Trophoblast cell (in vitro differentiated cells and primary cell): ENCODE data around the gene FADS6.

ENCODE experiments used
- DNase-seq, 2 donors: peaks; one replicate each; pipeline ENCODE4 v3.0.0-alpha.2; 2016
- H2AFZ ChIP-seq: 2 replicates; pipeline ENCODE4 v1.6.1; 2013; ENCODE audit warnings: low read length, moderate library complexity, mild to moderate bottlenecking; ENCODE audit not compliant: insufficient read depth, poor library complexity
- H2AK5ac ChIP-seq: 2 replicates; pipeline ENCODE4 v1.6.1; 2013; ENCODE audit warnings: mild to moderate bottlenecking, low read length
- H2BK120ac ChIP-seq: 2 replicates; pipeline ENCODE4 v1.6.1; 2013; ENCODE audit warnings: low read length, mild to moderate bottlenecking, moderate library complexity; ENCODE audit not compliant: insufficient read depth, poor library complexity
- H2BK12ac ChIP-seq: 2 replicates; pipeline ENCODE4 v1.6.1; 2013; ENCODE audit warnings: mild to moderate bottlenecking, low read length, moderate library complexity
- H2BK5ac ChIP-seq: 2 replicates; pipeline ENCODE4 v1.6.1; 2013; ENCODE audit warnings: low read length, low read depth, moderate library complexity, mild to moderate bottlenecking; ENCODE audit not compliant: poor library complexity
- H3K14ac ChIP-seq: 2 replicates; pipeline ENCODE4 v1.6.1; 2013; ENCODE audit warnings: mild to moderate bottlenecking, low read length
- H3K18ac ChIP-seq: 2 replicates; pipeline ENCODE4 v1.6.1; 2013; ENCODE audit warnings: mild to moderate bottlenecking, low read length
- H3K23ac ChIP-seq: 2 replicates; pipeline ENCODE4 v1.6.1; 2013; ENCODE audit warnings: low read length
- H3K27ac ChIP-seq: 2 replicates; pipeline ENCODE4 v1.5.1; 2013; ENCODE audit warnings: low read depth, mild to moderate bottlenecking, inconsistent platforms, low read length, moderate library complexity
- H3K27me3 ChIP-seq: 2 replicates; pipeline ENCODE4 v1.6.1; 2013; ENCODE audit warnings: inconsistent platforms, mild to moderate bottlenecking, low read length, moderate library complexity; ENCODE audit not compliant: insufficient read depth
- H3K36me3 ChIP-seq, 2 experiments: 1 replicate in 1 of 2; 2 replicates in 1 of 2; pipeline ENCODE4 v1.6.1; 2013; ENCODE audit warnings: low read length in 2 of 2, mild to moderate bottlenecking in 2 of 2, moderate library complexity in 1 of 2; ENCODE audit not compliant: insufficient read depth in 2 of 2, control insufficient read depth in 1 of 2
- H3K4ac ChIP-seq: 2 replicates; pipeline ENCODE4 v1.6.1; 2013; ENCODE audit warnings: low read depth, mild to moderate bottlenecking, low read length, moderate library complexity
- H3K4me1 ChIP-seq, 2 experiments: 1 replicate in 1 of 2; 2 replicates in 1 of 2; pipeline ENCODE4 v1.6.1; 2013; ENCODE audit warnings: low read length in 2 of 2, mild to moderate bottlenecking in 2 of 2, moderate library complexity in 1 of 2; ENCODE audit not compliant: insufficient read depth in 2 of 2, control insufficient read depth in 1 of 2
- H3K4me2 ChIP-seq: 2 replicates; pipeline ENCODE4 v1.6.1; 2013; ENCODE audit warnings: inconsistent platforms, mild to moderate bottlenecking, low read length, moderate library complexity
- H3K4me3 ChIP-seq: 2 replicates; pipeline ENCODE4 v1.5.1; 2013; ENCODE audit warnings: mild to moderate bottlenecking, low read depth, low read length, inconsistent platforms
- H3K79me1 ChIP-seq: one replicate; pipeline ENCODE4 v1.6.1; 2013; ENCODE audit warnings: low read length
- H3K79me2 ChIP-seq: 2 replicates; pipeline ENCODE4 v1.6.1; 2013; ENCODE audit warnings: low read length, mild to moderate bottlenecking; ENCODE audit not compliant: control insufficient read depth, insufficient read depth, poor library complexity
- H3K9ac ChIP-seq: 2 replicates; pipeline ENCODE4 v1.6.1; 2013; ENCODE audit warnings: mild to moderate bottlenecking, low read length
- H3K9me3 ChIP-seq: 2 replicates; pipeline ENCODE4 v1.6.1; 2013; ENCODE audit warnings: low read depth, mild to moderate bottlenecking, control low read depth, inconsistent platforms, low read length; ENCODE audit not compliant: insufficient read depth
- H4K12ac ChIP-seq: 2 replicates; pipeline ENCODE4 v1.6.1; 2013; ENCODE audit warnings: low read depth, mild to moderate bottlenecking, low read length, moderate library complexity
- H4K8ac ChIP-seq: 2 replicates; pipeline ENCODE4 v1.6.1; 2013; ENCODE audit warnings: low read depth, mild to moderate bottlenecking, low read length, moderate library complexity
- H4K91ac ChIP-seq: one replicate; pipeline ENCODE4 v1.6.1; 2013; ENCODE audit warnings: low read depth, mild to moderate bottlenecking, low read length, moderate library complexity
- WGBS: extraction: QIAGEN DNeasy Blood & Tissue Kit; methylation state at CpG from one replicate; pipeline ENCODE4 v1.1.7; 2013; ENCODE audit warnings: missing lambda C conversion rate; ENCODE audit not compliant: insufficient read length, insufficient coverage; ENCODE audit errors: extremely low coverage; 5-methylcytosine and 5-hydroxymethylcytosine counted together

FADS6 gene

GRCh38 chr17:74921026-74921681 is 27.7 kb upstream of the FADS6 start:
- Histone ChIP-seq H3K27ac (no peak overlapping the region), H3K79me2 (no peaks in the 10 kb centered on the region), H3K27me3 (peaks cover 32% of the 10 kb centered on the region), H4K8ac (no peak overlapping the region), H2BK120ac (no peak overlapping the region), H4K91ac (no peak overlapping the region), H4K12ac (no peak overlapping the region), H3K4ac (no peak overlapping the region), H2BK12ac (no peak overlapping the region), H3K18ac (no peak overlapping the region), H3K79me1 (no peaks in the 10 kb centered on the region), H3K23ac (no peak overlapping the region), H2AFZ (no peak overlapping the region), H3K9ac (no peak overlapping the region), H3K4me1 (no peaks in the 10 kb centered on the region), H3K14ac (no peak overlapping the region), H3K4me3 (no peak overlapping the region), H3K4me2 (no peak overlapping the region), H3K9me3 (peaks cover 16% of the 10 kb centered on the region), H2AK5ac (no peak overlapping the region), H2BK5ac (no peak overlapping the region), H3K36me3 (no peaks in the 10 kb centered on the region)
- no peak for DNase-seq
- WGBS: no CpG with 5 or more reads among the region's 19 CpGs

- no peak overlapping the region for H4K91ac ChIP-seq
- no peak overlapping the region for H3K4me3 ChIP-seq
- H3K4me1 ChIP-seq: no peaks in the 10 kb centered on the region
- H2BK120ac ChIP-seq: no peak overlapping the region
- peaks cover 16% of the 10 kb centered on the region for H3K9me3 ChIP-seq
- H2BK5ac ChIP-seq: no peak overlapping the region
- H4K12ac ChIP-seq: no peak overlapping the region
- H2AFZ ChIP-seq: no peak overlapping the region
- no CpG with 5 or more reads among the region's 6 CpGs for WGBS
- no peak overlapping the region for H4K8ac ChIP-seq
- no peak overlapping the region for H3K18ac ChIP-seq
- no peak overlapping the region for H3K23ac ChIP-seq
- H2AK5ac ChIP-seq: no peak overlapping the region
- no peak for DNase-seq
- no peak overlapping the region for H3K14ac ChIP-seq
- H3K27me3 ChIP-seq: peaks cover 28% of the 10 kb centered on the region
- H2BK12ac ChIP-seq: no peak overlapping the region
- H3K36me3 ChIP-seq: no peaks in the 10 kb centered on the region
- no peak overlapping the region for H3K9ac ChIP-seq
- no peak overlapping the region for H3K27ac ChIP-seq
- no peaks in the 10 kb centered on the region for H3K79me2 ChIP-seq
- H3K4ac ChIP-seq: no peak overlapping the region
- no peak overlapping the region for H3K4me2 ChIP-seq
- no peaks in the 10 kb centered on the region for H3K79me1 ChIP-seq
Measured at GRCh38 chr17:74920642-74921025, 27.2 kb upstream of the FADS6 start.

DNA sequence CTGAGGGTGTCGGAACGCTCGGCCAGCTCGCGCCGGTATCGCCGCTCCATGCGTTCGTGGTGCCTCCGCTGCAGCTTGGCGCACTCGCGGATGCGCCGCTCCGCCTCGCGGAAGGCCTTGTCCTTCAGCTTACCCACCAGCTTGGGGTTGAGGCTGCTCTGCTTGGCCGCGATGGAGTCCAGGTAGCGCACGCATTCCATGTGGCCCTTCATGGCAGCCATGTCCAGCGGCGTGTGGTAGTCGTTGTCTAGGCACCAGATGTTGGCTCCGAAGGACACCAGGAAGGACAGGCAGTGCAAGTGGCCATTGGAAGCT is 26.8 kb upstream of the FADS6 start:
- Histone ChIP-seq H3K9ac (no peak overlapping the region), H2BK5ac (no peak overlapping the region), H3K27me3 (peaks cover 24% of the 10 kb centered on the region), H2AK5ac (no peak overlapping the region), H3K9me3 (peaks cover 13% of the 10 kb centered on the region), H3K4ac (no peak overlapping the region), H3K18ac (no peak overlapping the region), H3K79me2 (no peaks in the 10 kb centered on the region), H3K4me3 (no peak overlapping the region), H2BK120ac (no peak overlapping the region), H3K23ac (no peak overlapping the region), H2BK12ac (no peak overlapping the region), H4K8ac (no peak overlapping the region), H2AFZ (no peak overlapping the region), H3K36me3 (no peaks in the 10 kb centered on the region), H3K27ac (no peak overlapping the region), H3K79me1 (no peaks in the 10 kb centered on the region), H3K14ac (no peak overlapping the region), H3K4me2 (no peak overlapping the region), H4K91ac (no peak overlapping the region), H4K12ac (no peak overlapping the region), H3K4me1 (no peaks in the 10 kb centered on the region)
- WGBS: no CpG with 5 or more reads among the region's 27 CpGs
- no peak for DNase-seq

DNA sequence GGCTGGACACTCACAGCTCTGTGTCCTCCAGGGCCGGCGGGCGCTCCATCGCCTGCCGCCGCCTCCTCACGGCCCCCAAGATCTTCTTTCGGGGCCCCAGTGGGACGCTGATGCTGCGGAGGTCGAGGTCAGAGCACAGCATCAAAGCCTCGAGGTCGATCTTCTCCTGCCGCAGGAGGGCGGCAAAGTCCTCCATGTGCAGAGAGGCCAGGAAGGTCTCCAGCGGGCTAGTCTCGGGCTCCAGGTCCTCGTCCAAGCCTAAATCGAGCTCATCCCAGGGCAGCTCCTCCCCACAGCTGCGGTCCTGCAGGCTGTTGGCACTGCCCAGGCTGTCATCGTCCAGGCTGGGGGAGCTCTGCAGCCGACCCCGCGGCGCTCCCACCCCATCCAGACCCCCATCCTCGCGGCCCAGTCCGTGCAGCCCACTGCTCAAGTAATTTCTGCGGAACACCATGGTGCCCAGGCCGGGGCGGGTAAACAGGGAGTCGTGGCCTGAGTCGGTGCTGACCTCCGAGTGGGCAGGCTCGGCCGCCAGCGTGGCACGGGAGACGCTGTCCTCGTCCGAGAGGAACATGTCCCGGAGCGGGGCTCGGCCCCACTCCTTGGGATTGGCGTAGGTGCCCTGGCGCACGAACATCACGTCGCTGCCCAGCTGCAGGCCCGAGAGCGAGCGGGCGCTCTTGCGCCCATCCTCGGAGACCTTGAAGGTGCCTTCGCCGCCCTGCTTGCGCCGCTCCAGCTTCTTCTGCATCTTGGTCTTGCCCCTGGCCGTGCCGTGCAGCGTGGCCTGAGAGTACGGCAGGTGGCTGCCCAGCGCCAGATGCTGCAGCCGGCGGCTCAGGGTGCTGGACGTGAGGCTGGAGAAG is 26.2 kb upstream of the FADS6 start:
- Histone ChIP-seq H3K79me2 (no peaks in the 10 kb centered on the region), H3K36me3 (no peaks in the 10 kb centered on the region), H4K91ac (no peak overlapping the region), H4K8ac (no peak overlapping the region), H3K9me3 (peaks cover 10% of the 10 kb centered on the region), H3K27me3 (peaks cover 18% of the 10 kb centered on the region), H3K27ac (no peak overlapping the region), H3K14ac (no peak overlapping the region), H4K12ac (no peak overlapping the region), H3K4me3 (no peak overlapping the region), H2AK5ac (no peak overlapping the region), H2BK5ac (no peak overlapping the region), H3K4ac (no peak overlapping the region), H3K23ac (no peak overlapping the region), H2BK12ac (no peak overlapping the region), H3K4me1 (no peaks in the 10 kb centered on the region), H3K9ac (no peak overlapping the region), H2BK120ac (no peak overlapping the region), H3K4me2 (no peak overlapping the region), H2AFZ (no peak overlapping the region), H3K79me1 (no peaks in the 10 kb centered on the region), H3K18ac (no peak overlapping the region)
- WGBS: no CpG with 5 or more reads among the region's 67 CpGs
- peak; percentile 21 to 60 for DNase-seq
